Hepatocyte (in vitro differentiated cells): Measurements from ENCODE around the gene ITPR1. TPM values are rescaled to one million over a fixed set of nuclear protein-coding genes. Genes with fewer than 3 reads are reported as not detected.

Source experiments
- DNase-seq: peaks from one replicate; pipeline ENCODE4 v3.0.0-alpha.2; 2016; ENCODE audit warnings: low spot score
- H2AFZ ChIP-seq: fragments of 200-600 bp; sonication (generic); 2 replicates; pipeline ENCODE4 v1.6.0; 2016; ENCODE audit warnings: antibody characterized with exemption, mild to moderate bottlenecking
- H3K27ac ChIP-seq: fragments of 200-600 bp; sonication (generic); 2 replicates; pipeline ENCODE4 v1.5.1; 2016; ENCODE audit warnings: mild to moderate bottlenecking
- H3K27me3 ChIP-seq: fragments of 200-600 bp; sonication (generic); 2 replicates; pipeline ENCODE4 v1.6.1; 2016
- H3K36me3 ChIP-seq: fragments of 200-600 bp; sonication (generic); replicated peaks from 2 replicates; pipeline ENCODE4 v1.5.1; 2016; ENCODE audit warnings: low read depth; ENCODE audit not compliant: insufficient read depth
- H3K4me1 ChIP-seq: fragments of 200-600 bp; sonication (generic); 2 replicates; pipeline ENCODE4 v1.5.1; 2016; ENCODE audit warnings: mild to moderate bottlenecking, moderate library complexity; ENCODE audit not compliant: insufficient read depth
- H3K4me2 ChIP-seq: fragments of 200-600 bp; sonication (generic); 2 replicates; pipeline ENCODE4 v1.6.0; 2016
- H3K4me3 ChIP-seq: fragments of 200-600 bp; sonication (generic); 2 replicates; pipeline ENCODE4 v1.5.1; 2016; ENCODE audit warnings: mild to moderate bottlenecking
- H3K79me2 ChIP-seq: fragments of 200-600 bp; sonication (generic); 2 replicates; pipeline ENCODE4 v1.6.0; 2017; ENCODE audit warnings: mild to moderate bottlenecking
- H3K9me2 ChIP-seq: fragments of 200-600 bp; sonication (generic); replicated peaks from 2 replicates; pipeline ENCODE4 v1.6.0; 2017; ENCODE audit warnings: mild to moderate bottlenecking; ENCODE audit not compliant: insufficient read depth
- H3K9me3 ChIP-seq: fragments of 200-600 bp; sonication (generic); 2 replicates; pipeline ENCODE4 v1.5.1; 2016; ENCODE audit warnings: low read depth, mild to moderate bottlenecking
- H4K20me1 ChIP-seq: fragments of 200-600 bp; sonication (generic); 2 replicates; pipeline ENCODE4 v1.6.0; 2016; ENCODE audit warnings: mild to moderate bottlenecking; ENCODE audit not compliant: insufficient read depth, poor library complexity, severe bottlenecking
- CTCF ChIP-seq: fragments of 200-600 bp; sonication (generic); IDR thresholded peaks from 2 replicates; pipeline ENCODE4 v1.5.1; 2016; ENCODE audit warnings: antibody characterized with exemption, mild to moderate bottlenecking; ENCODE audit not compliant: poor library complexity
- EZH2 ChIP-seq: fragments of 200-600 bp; sonication (generic); IDR thresholded peaks from 2 replicates; pipeline ENCODE4 v1.6.1; 2016; ENCODE audit warnings: antibody characterized with exemption, mild to moderate bottlenecking, borderline replicate concordance
- EZH2phosphoT487 ChIP-seq: fragments of 200-600 bp; sonication (generic); IDR thresholded peaks from one replicate; pipeline ENCODE4 v1.6.1; 2018; ENCODE audit warnings: antibody characterized with exemption, mild to moderate bottlenecking, low read depth, moderate library complexity; ENCODE audit not compliant: unreplicated experiment, severe bottlenecking
- WGBS: methylation state at CpG from one replicate; pipeline ENCODE4 v1.1.6; 2016; ENCODE audit warnings: low lambda C conversion rate; ENCODE audit errors: missing lambda C conversion rate; 5-methylcytosine and 5-hydroxymethylcytosine counted together
- polyA plus RNA-seq: library from polyadenylated mRNA; unstranded; fragments of >200 nt; fragmentation: Nextera tagmentation; extraction: Ambion mirVana; gene quantifications from 2 replicates; pipeline ENCODE4 v1.2.1, GENCODE V29; 2016
- total RNA-seq: library from RNA; depleted of rRNA; stranded (reverse); fragments of >200 nt; gene quantifications from 2 replicates; pipeline ENCODE4 v1.2.3, GENCODE V29; 2014

Gene ITPR1
- total and polyA plus RNA-seq, 2 experiments from 2014 or later = 46.8 to 90.8 TPM

- Histone ChIP-seq H3K9me3 (no peaks in the 10 kb centered on the region), H3K36me3 (no peaks in the 10 kb centered on the region), H2AFZ (no peak overlapping the region), H3K27me3 (no peaks in the 10 kb centered on the region), H4K20me1 (no peaks in the 10 kb centered on the region), H3K9me2 (no peaks in the 10 kb centered on the region), H3K4me3 (no peak overlapping the region), H3K4me2 (peak overlapping the region; percentile 58), H3K27ac (peak overlapping the region; percentile 37), H3K4me1 (peaks cover 28% of the 10 kb centered on the region), H3K79me2 (peaks cover 26% of the 10 kb centered on the region)
- TF ChIP-seq EZH2phosphoT487 (no peak), CTCF (no peak), EZH2 (no peak)
- 30% methylated on average over 14 of the region's 14 CpGs for WGBS
- no peak for DNase-seq
Observed at GRCh38 chr3:4533489-4534443, 40.6 kb downstream of the ITPR1 start.

- no peak for DNase-seq
- Histone ChIP-seq H3K27me3 (no peaks in the 10 kb centered on the region), H3K9me2 (no peaks in the 10 kb centered on the region), H3K4me2 (no peak overlapping the region), H4K20me1 (no peaks in the 10 kb centered on the region), H3K9me3 (no peaks in the 10 kb centered on the region), H3K79me2 (peaks cover 35% of the 10 kb centered on the region), H2AFZ (no peak overlapping the region), H3K36me3 (no peaks in the 10 kb centered on the region), H3K4me1 (peaks cover 28% of the 10 kb centered on the region), H3K4me3 (no peak overlapping the region), H3K27ac (no peak overlapping the region)
- 77% methylated on average over 5 of the region's 5 CpGs for WGBS
- TF ChIP-seq CTCF (no peak), EZH2 (no peak), EZH2phosphoT487 (no peak)
Observed at GRCh38 chr3:4534906-4535305, 41.8 kb downstream of the ITPR1 start.

- TF ChIP-seq EZH2phosphoT487 (no peak), CTCF (no peak), EZH2 (no peak)
- Histone ChIP-seq H3K4me3 (no peak overlapping the region), H3K27ac (no peak overlapping the region), H3K4me1 (peaks cover 28% of the 10 kb centered on the region), H3K9me3 (no peaks in the 10 kb centered on the region), H3K36me3 (no peaks in the 10 kb centered on the region), H3K27me3 (no peaks in the 10 kb centered on the region), H3K9me2 (no peaks in the 10 kb centered on the region), H3K4me2 (no peak overlapping the region), H2AFZ (no peak overlapping the region), H3K79me2 (peaks cover 34% of the 10 kb centered on the region), H4K20me1 (no peaks in the 10 kb centered on the region)
- no peak for DNase-seq
- 75% methylated on average over 1 of the region's 1 CpG for WGBS
Observed at GRCh38 chr3:4536260-4536659, 43.1 kb downstream of the ITPR1 start.
